GM12878 (cell line): Measurements from ENCODE around the gene DENND6B. TPM values are rescaled to one million over a fixed set of nuclear protein-coding genes. Genes with fewer than 3 reads are reported as not detected.
A peak's percentile ranks its signal among the peaks of the same experiment; 100 is the strongest.

ENCODE experiments used
- ATAC-seq: fragments of 200-7000 bp; cut with Tn5 transposase; 3 replicates; pipeline ENCODE4 v1.9.1; 2020; ENCODE audit warnings: mild to moderate bottlenecking, moderate library complexity
- BruUV-seq: library from RNA; stranded (reverse); fragments of 400-500 nt; replicated peaks from 2 replicates; lab custom pipeline; 2021; lab: Mats Ljungman, UMichigan
- CTCF ChIA-PET: fragments of 300-600 bp; sonication (Branson Sonifier 250); formaldehyde crosslinking; extraction: SDS; loops from one replicate; lab custom pipeline; 2021; ENCODE audit warnings: inconsistent platforms; lab: Yijun Ruan, JAX
- POLR2A ChIA-PET: fragments of 350-600 bp; formaldehyde crosslinking; extraction: SDS; loops from one replicate; lab custom pipeline; 2021; ENCODE audit warnings: inconsistent platforms; lab: Charles Lee
- RAD21 ChIA-PET: fragments of 300-600 bp; sonication (Branson Sonifier 250); formaldehyde crosslinking; loops from one replicate; lab custom pipeline; 2023; ENCODE audit warnings: antibody characterized with exemption; ENCODE audit not compliant: unreplicated experiment; lab: Charles Lee
- SMC1A ChIA-PET: fragments of 300-600 bp; sonication (Branson Sonifier 250); formaldehyde crosslinking; loops from one replicate; lab custom pipeline; 2023; ENCODE audit not compliant: unreplicated experiment, uncharacterized antibody; lab: Charles Lee
- DNase-seq: peaks from one replicate; pipeline ENCODE4 v3.0.0-alpha.2; 2011; ENCODE audit warnings: low read depth, low spot score
- FAIRE-seq: peaks from 3 replicates; lab custom pipeline; 2011; peaks lifted over from hg19 to GRCh38; lab: Jason Lieb, UNC
- H2AFZ ChIP-seq: 2 replicates; pipeline ENCODE4 v1.6.0; 2011; ENCODE audit warnings: low read depth, low read length, control low read depth; ENCODE audit not compliant: control insufficient read depth
- H3K27ac ChIP-seq: 2 replicates; pipeline ENCODE4 v1.5.1; 2011; ENCODE audit warnings: control low read depth; ENCODE audit not compliant: control insufficient read depth, insufficient read depth
- H3K27me3 ChIP-seq, 2 experiments: replicated peaks in 1 of 2; 2 replicates each; pipeline versions ENCODE4 v1.6.0 to v1.6.1; 2011; ENCODE audit warnings: low read length in 1 of 2; ENCODE audit not compliant: control insufficient read depth in 2 of 2, insufficient read depth in 2 of 2
- H3K36me3 ChIP-seq, 2 experiments: 2 replicates each; pipeline ENCODE4 v1.5.1; 2011; ENCODE audit warnings: low read length in 1 of 2; ENCODE audit not compliant: control insufficient read depth in 2 of 2, insufficient read depth in 2 of 2
- H3K4me1 ChIP-seq: 2 replicates; pipeline ENCODE4 v1.6.1; 2011; ENCODE audit warnings: mild to moderate bottlenecking, low read length, moderate library complexity, mixed read lengths; ENCODE audit not compliant: control insufficient read depth, insufficient read depth
- H3K4me2 ChIP-seq: 2 replicates; pipeline ENCODE4 v1.6.0; 2011; ENCODE audit warnings: control low read depth; ENCODE audit not compliant: control insufficient read depth, insufficient read depth
- H3K4me3 ChIP-seq: fragments of 200-600 bp; sonication (generic); 2 replicates; pipeline ENCODE4 v1.5.1; 2016
- H3K79me2 ChIP-seq: 2 replicates; pipeline ENCODE4 v1.6.0; 2011; ENCODE audit warnings: low read length; ENCODE audit not compliant: control insufficient read depth, insufficient read depth
- H3K9ac ChIP-seq: 2 replicates; pipeline ENCODE4 v1.8.0; 2011; ENCODE audit warnings: low read length, control low read depth, mixed read lengths; ENCODE audit not compliant: control insufficient read depth, insufficient read depth
- H3K9me3 ChIP-seq: replicated peaks from 3 replicates; pipeline ENCODE4 v1.5.1; 2011; ENCODE audit warnings: mild to moderate bottlenecking, low read length; ENCODE audit not compliant: control insufficient read depth, insufficient read depth
- H4K20me1 ChIP-seq: 2 replicates; pipeline ENCODE4 v1.6.0; 2011; ENCODE audit not compliant: control insufficient read depth, insufficient read depth
- ASH2L ChIP-seq: fragments of 300-600, 200-600 bp; sonication (generic); IDR thresholded peaks from 2 replicates; pipeline ENCODE4 v1.6.1; 2017; ENCODE audit warnings: low read depth, mild to moderate bottlenecking, borderline replicate concordance
- ATF7 ChIP-seq: fragments of 450-650 bp; IDR thresholded peaks from 2 replicates; pipeline ENCODE4 v1.6.1; 2016; ENCODE audit warnings: low read depth, mild to moderate bottlenecking
- ELK1 ChIP-seq: IDR thresholded peaks from 2 replicates; pipeline ENCODE4 v1.6.1; 2012; ENCODE audit warnings: low read depth, low read length, improper control_type of control experiment
- HCFC1 ChIP-seq: fragments of 150-350 bp; IDR thresholded peaks from 2 replicates; pipeline ENCODE4 v1.6.1; 2014; ENCODE audit warnings: low read length
- HDGF ChIP-seq: fragments of 450-650 bp; IDR thresholded peaks from 2 replicates; pipeline ENCODE4 v1.6.1; 2016; ENCODE audit warnings: antibody characterized with exemption
- JUND ChIP-seq: IDR thresholded peaks from 2 replicates; pipeline ENCODE4 v1.6.1; 2012; ENCODE audit warnings: low read depth, mild to moderate bottlenecking, low read length, improper control_type of control experiment, moderate library complexity
- MLLT1 ChIP-seq: fragments of 450-650 bp; IDR thresholded peaks from 2 replicates; pipeline ENCODE4 v1.6.1; 2016; ENCODE audit warnings: mild to moderate bottlenecking
- MTA2 ChIP-seq: fragments of 450-650 bp; IDR thresholded peaks from 2 replicates; pipeline ENCODE4 v1.6.1; 2016; ENCODE audit warnings: low read depth, mild to moderate bottlenecking, moderate library complexity
- MTA3 ChIP-seq: IDR thresholded peaks from 2 replicates; pipeline ENCODE4 v1.6.1; 2012; ENCODE audit warnings: low read length, inconsistent platforms, borderline replicate concordance
- NRF1 ChIP-seq: conservative IDR thresholded peaks from 2 replicates; pipeline ENCODE4 v1.6.1; 2011; ENCODE audit warnings: mild to moderate bottlenecking, low read depth, low read length, improper control_type of control experiment
- PAX5 ChIP-seq: IDR thresholded peaks from 2 replicates; pipeline ENCODE4 v1.6.1; 2011; ENCODE audit warnings: low read depth, low read length, borderline replicate concordance
- RELA ChIP-seq: fragments of 450-650 bp; IDR thresholded peaks from 2 replicates; pipeline ENCODE4 v1.8.0; 2014; ENCODE audit warnings: borderline replicate concordance; ENCODE audit not compliant: partially characterized antibody
- RUNX3 ChIP-seq: IDR thresholded peaks from 2 replicates; pipeline ENCODE4 v1.6.1; 2012; ENCODE audit warnings: low read length, inconsistent platforms
- SPI1 ChIP-seq: IDR thresholded peaks from 2 replicates; pipeline ENCODE4 v1.6.1; 2011; ENCODE audit warnings: low read depth, mild to moderate bottlenecking, low read length, moderate library complexity, borderline replicate concordance; ENCODE audit not compliant: insufficient read depth
- SREBF1 ChIP-seq: IDR thresholded peaks from 2 replicates; pipeline ENCODE4 v1.6.1; 2012; ENCODE audit warnings: mild to moderate bottlenecking, low read length
- TARDBP ChIP-seq: IDR thresholded peaks from 2 replicates; pipeline ENCODE4 v1.6.1; 2016; ENCODE audit warnings: borderline replicate concordance
- ZBTB40 ChIP-seq: fragments of 450-650 bp; IDR thresholded peaks from 2 replicates; pipeline ENCODE4 v1.6.1; 2016; ENCODE audit warnings: mild to moderate bottlenecking, moderate library complexity, borderline replicate concordance
- ZNF24 ChIP-seq: fragments of 450-650 bp; IDR thresholded peaks from 2 replicates; pipeline ENCODE4 v1.6.1; 2017; ENCODE audit warnings: antibody characterized with exemption, mild to moderate bottlenecking
- ZNF384 ChIP-seq: IDR thresholded peaks from 2 replicates; pipeline ENCODE4 v1.6.1; 2012; ENCODE audit warnings: low read depth, mild to moderate bottlenecking, low read length, improper control_type of control experiment, borderline replicate concordance
- ZZZ3 ChIP-seq: IDR thresholded peaks from 2 replicates; pipeline ENCODE4 v1.6.1; 2011; ENCODE audit warnings: low read depth; ENCODE audit not compliant: control insufficient read depth, insufficient read length
- WGBS: methylation state at CpG from one replicate; pipeline ENCODE4 v1.1.6; 2016; ENCODE audit warnings: low lambda C conversion rate; ENCODE audit not compliant: insufficient replicate concordance, insufficient coverage; ENCODE audit errors: missing lambda C conversion rate; 5-methylcytosine and 5-hydroxymethylcytosine counted together
- in situ Hi-C: fragments of 300-500 bp; cut with MboI; formaldehyde crosslinking; loops from 9 replicates; pipeline ENCODE4 v1.14.3; 2018; ENCODE audit warnings: mixed read lengths
- intact Hi-C: fragments of 100-400 bp; cut with micrococcal nuclease; formaldehyde crosslinking; loops from one replicate; pipeline ENCODE4 v1.14.2; 2022; ENCODE audit not compliant: unreplicated experiment
- polyA plus RNA-seq, 11 experiments: library from polyadenylated mRNA; depleted of rRNA in 4 of 11; unstranded in 6 of 11; stranded (reverse) in 5 of 11; fragments of >200 nt; fragmentation: Nextera tagmentation in 4 of 11; fragmentation: Illumina TruSeq in 1 of 11; extraction: Ambion mirVana in 4 of 11; extraction: Trizol in 1 of 11; gene quantifications; 1 replicate in 1 of 11; 2 replicates in 10 of 11; pipeline versions ENCODE4 v1.2.1 to v1.2.3, GENCODE V29; 2011 to 2016; ENCODE audit warnings: inconsistent platforms in 2 of 11, missing spikeins in 2 of 11, low read depth in 1 of 11
- total RNA-seq, 4 experiments: library from RNA; depleted of rRNA in 3 of 4; stranded (reverse); fragments of >200 nt in 3 of 4; fragmentation: Illumina TruSeq in 1 of 4; extraction: Trizol in 1 of 4; gene quantifications; 2 replicates each; pipeline versions ENCODE4 v1.2.1 to v1.2.3, GENCODE V29; 2013 to 2021

Gene DENND6B
- total and polyA plus RNA-seq, 10 of the 15 experiments (the other 5 are each of a cell fraction or from before 2014, with no cell fraction given), result 0.72 to 11.3 (median 6.2) TPM

GRCh38 chr22:50338860-50339462 is 12.1 kb upstream of the DENND6B start:
- 98% methylated on average over 4 of the region's 4 CpGs for WGBS
- no TSS peak for BruUV-seq
- RAD21 ChIA-PET, result no interaction called here
- POLR2A ChIA-PET, result no interaction called here
- Histone ChIP-seq H2AFZ (no peak overlapping the region), H3K27me3 (no peaks in the 10 kb centered on the region), H3K9ac (no peak overlapping the region), H3K4me3 (no peak overlapping the region), H3K4me1 (peaks cover 11% of the 10 kb centered on the region), H3K9me3 (no peaks in the 10 kb centered on the region), H3K79me2 (peaks cover 4% of the 10 kb centered on the region), H3K4me2 (no peak overlapping the region), H3K27ac (no peak overlapping the region), H3K36me3 (no peaks in the 10 kb centered on the region), H4K20me1 (no peaks in the 10 kb centered on the region)
- ATAC-seq (no peak), DNase-seq (no peak), FAIRE-seq (no peak)
- SMC1A ChIA-PET, result no interaction called here
- in situ Hi-C loops (no loop called here), intact Hi-C loops (no loop called here)
- CTCF ChIA-PET, result no interaction called here
- TF ChIP-seq HDGF, result no peak
- no peak for TF ChIP-seq MTA3
- no peak for TF ChIP-seq HCFC1
- peak; percentile 19; the same call in 1 of the 2 replicates for TF ChIP-seq MTA2
- TF ChIP-seq SPI1, result no peak
- TF ChIP-seq MLLT1, result peak; percentile 90
- peak; percentile 35 for TF ChIP-seq RUNX3
- TF ChIP-seq ATF7, result no peak
- TF ChIP-seq NRF1, result no peak
- no peak for TF ChIP-seq ASH2L
- no peak for TF ChIP-seq ZNF384
- no peak for TF ChIP-seq SREBF1
- TF ChIP-seq ZNF24, result no peak
- no peak for TF ChIP-seq ELK1
- TF ChIP-seq JUND, result no peak
- TF ChIP-seq TARDBP, result no peak
- no peak for TF ChIP-seq RELA
- no peak; the same call in 1 of the 2 replicates for TF ChIP-seq ZBTB40
- TF ChIP-seq PAX5, result no peak
- TF ChIP-seq ZZZ3, result no peak
